Muscle layer of duodenum (tissue), 2 donors: ENCODE measurements around the gene COMT.
A peak's percentile ranks its signal among the peaks of the same experiment; 100 is the strongest.

Experiments
- H3K27ac ChIP-seq: one replicate; pipeline ENCODE4 v1.7.0; 2013; ENCODE audit warnings: mild to moderate bottlenecking, low read length
- H3K27me3 ChIP-seq: one replicate; pipeline ENCODE4 v1.7.0; 2013; ENCODE audit warnings: low read depth, mild to moderate bottlenecking, control low read depth, low read length
- H3K36me3 ChIP-seq, 2 donors: one replicate each; pipeline ENCODE4 v1.7.0; 2013; ENCODE audit warnings: low read length in 2 of 2, control low read depth in 1 of 2, mild to moderate bottlenecking in 1 of 2; ENCODE audit not compliant: insufficient read depth in 2 of 2, control insufficient read depth in 1 of 2
- H3K4me1 ChIP-seq, 2 donors: one replicate each; pipeline ENCODE4 v1.7.0; 2013; ENCODE audit warnings: low read length in 2 of 2, mild to moderate bottlenecking in 2 of 2, control low read depth in 1 of 2, moderate library complexity in 1 of 2; ENCODE audit not compliant: insufficient read depth in 2 of 2, control insufficient read depth in 1 of 2
- H3K4me3 ChIP-seq, 2 donors: one replicate each; pipeline ENCODE4 v1.7.0; 2013; ENCODE audit warnings: low read length in 2 of 2, low read depth in 1 of 2, mild to moderate bottlenecking in 1 of 2
- H3K9me3 ChIP-seq, 2 donors: one replicate each; pipeline ENCODE4 v1.7.0; 2013; ENCODE audit warnings: low read length in 2 of 2, control low read depth in 1 of 2, mild to moderate bottlenecking in 1 of 2; ENCODE audit not compliant: control insufficient read depth in 1 of 2
- donor health status: healthy.

COMT gene

DNA sequence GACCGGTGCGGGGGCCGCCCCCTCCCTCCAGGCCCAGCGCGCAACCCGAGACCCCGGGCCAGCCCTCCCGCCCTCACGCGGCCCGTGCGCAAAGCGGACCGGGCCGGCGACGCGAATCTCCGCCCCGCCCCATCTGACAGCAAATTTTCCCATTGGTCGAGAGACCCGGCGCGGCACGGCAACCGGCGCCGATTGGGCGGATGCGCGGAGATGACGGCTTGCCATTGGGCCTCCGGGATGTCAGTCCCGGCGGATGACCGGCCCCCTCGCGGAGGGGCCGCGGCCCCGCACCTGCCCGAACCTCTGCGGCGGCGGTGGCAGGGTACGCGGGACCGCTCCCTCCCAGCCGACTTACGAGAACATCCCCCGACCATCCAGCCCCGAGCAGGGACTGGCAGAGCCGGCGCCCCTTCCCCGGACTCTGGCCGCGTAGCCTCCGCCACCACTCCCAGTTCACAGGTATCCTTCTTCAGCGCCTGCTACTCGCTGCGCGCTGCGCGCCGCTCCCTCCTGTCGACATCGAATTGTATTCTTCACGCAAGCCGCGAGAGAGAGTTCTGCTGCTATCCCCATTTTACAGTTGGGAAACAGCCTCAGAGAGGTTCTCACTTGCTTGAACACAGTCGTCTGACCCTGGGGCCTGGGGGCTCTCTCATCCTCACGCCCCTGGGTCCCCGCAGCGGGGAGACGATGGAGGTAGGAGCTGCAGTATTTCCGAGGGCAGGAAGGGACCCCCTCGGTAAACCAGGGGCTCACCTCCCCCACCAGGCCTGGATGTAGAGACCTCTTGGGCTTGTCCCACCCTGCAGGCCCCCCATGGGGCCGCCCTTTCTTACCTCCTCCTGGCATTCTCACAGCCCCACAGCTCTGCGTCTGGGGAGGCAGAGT is 75.4 kb downstream of the COMT start, which contains the start of gene ARVCF:
TSS of gene ARVCF (minus strand) at position 90 of the 888 bp plus-strand sequence. CDS start 26,029 bp downstream, outside the sequence.
- Histone ChIP-seq H3K36me3 (no peaks in the 10 kb centered on the region), H3K27me3 (no peaks in the 10 kb centered on the region), H3K27ac (no peak within 1 kb of the TSS), H3K4me1 (peaks cover 10 to 24% of the 10 kb centered on the region in 2 donors), H3K4me3 (peak within 1 kb of the TSS; percentile 69 to 91), H3K9me3 (no peaks in the 10 kb centered on the region)

DNA sequence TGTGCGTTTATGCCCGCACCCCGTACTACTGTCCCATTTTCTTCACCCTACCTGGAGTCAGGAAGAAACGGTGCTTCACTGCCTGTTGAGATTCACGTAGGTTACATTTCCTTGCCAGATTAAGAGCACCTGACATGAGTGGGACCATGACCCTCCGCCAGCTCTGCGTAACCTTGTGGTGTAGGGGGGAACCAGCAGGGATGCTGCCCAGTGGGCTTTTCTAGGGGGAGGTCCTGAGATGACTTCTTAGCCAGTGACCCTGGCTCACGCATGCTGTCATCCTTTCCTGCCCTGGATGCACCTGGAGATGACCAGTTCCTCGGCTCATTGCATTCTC is 76.0 kb downstream of the COMT start:
- no peaks in the 10 kb centered on the region for H3K9me3 ChIP-seq
- peak overlapping the region in 1 of 2 donors; percentile 91 for H3K4me3 ChIP-seq
- H3K27ac ChIP-seq: no peak overlapping the region
- H3K36me3 ChIP-seq: no peaks in the 10 kb centered on the region
- H3K27me3 ChIP-seq: no peaks in the 10 kb centered on the region
- peaks cover 15 to 30% of the 10 kb centered on the region in 2 donors for H3K4me1 ChIP-seq

DNA sequence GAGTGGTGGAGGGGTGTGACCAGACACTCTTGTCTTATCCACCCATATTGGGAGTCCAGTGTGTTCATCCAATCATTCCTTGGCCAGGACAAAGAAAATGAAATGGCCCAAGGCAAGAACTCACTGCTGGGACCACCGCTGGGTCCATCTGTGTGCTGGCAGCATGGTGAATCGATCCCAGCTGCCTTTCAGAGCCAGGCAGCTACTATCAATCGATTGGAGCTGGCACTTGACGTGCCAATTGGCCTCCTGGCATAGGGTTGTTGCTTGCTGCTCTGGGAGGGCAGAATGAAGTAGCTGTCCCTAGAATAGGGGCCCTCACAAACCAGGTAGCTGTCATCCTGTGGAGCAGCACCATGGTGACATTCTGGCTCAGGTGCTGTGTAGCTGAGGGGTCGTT is 76.4 kb downstream of the COMT start:
- Histone ChIP-seq H3K27ac (no peak overlapping the region), H3K4me1 (peaks cover 15 to 30% of the 10 kb centered on the region in 2 donors)

More for the DNA sequence above, 76.4 kb downstream of the COMT start:
- H3K27me3 ChIP-seq: no peaks in the 10 kb centered on the region
- H3K9me3 ChIP-seq: no peaks in the 10 kb centered on the region
- H3K4me3 ChIP-seq: no peak overlapping the region
- no peaks in the 10 kb centered on the region for H3K36me3 ChIP-seq
